ENCODE data around the gene RAB3IL1.

The RAB3IL1 gene

DNA sequence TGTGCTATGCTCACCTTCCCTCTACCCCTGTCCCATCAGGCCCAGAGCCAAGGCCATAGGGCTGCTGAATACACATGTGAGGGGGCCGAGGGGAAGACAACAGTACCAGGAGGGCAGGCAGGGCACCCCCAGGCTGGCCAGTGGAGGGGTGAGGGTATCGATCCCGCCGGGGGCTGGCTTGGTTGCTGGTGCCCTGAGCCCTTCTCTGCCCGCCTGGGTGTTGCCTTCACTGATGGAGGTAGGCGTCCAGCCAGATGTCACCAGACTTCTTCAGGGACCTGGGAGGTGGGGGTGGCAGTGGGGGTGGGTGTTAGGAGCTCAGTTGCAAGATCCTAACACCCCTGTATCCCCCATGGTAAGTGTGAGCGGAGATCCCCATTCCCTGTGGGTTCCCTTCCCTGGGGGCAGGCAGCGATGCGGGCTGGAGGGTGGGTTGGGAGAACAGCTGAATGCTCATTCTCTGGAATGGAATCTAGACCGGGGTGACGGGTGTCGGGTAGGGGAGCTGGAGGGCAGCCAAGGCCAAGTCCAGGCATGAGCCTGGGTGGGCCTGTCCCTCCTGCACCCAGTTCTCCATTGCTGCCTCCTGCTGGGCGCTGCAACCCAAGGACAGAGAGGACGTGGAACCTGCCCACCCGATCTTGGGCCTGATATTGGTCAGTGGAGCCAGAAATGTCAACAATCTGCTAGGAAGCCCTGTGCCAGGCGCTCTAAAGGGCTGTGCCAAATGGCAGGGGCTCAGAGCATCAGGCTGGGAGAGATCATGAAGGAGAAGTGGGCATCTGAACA, 43.6 kb downstream of the RAB3IL1 start:
- H3K4me2 ChIP-seq (ENCODE audit: low read length, poor library complexity, severe bottlenecking), result no peak overlapping the region
- no peak overlapping the region for H2BK15ac ChIP-seq (ENCODE audit: low read depth, poor library complexity, severe bottlenecking)
- no peak overlapping the region for H2BK120ac ChIP-seq (ENCODE audit: low read depth, low read length)
- no peaks in the 10 kb centered on the region for H3K79me1 ChIP-seq (replicated peaks; ENCODE audit: low read length, poor library complexity, severe bottlenecking)
- no peak overlapping the region for H3K27ac ChIP-seq (ENCODE audit: low read length, poor library complexity, severe bottlenecking)
- no peak for DNase-seq
- no peaks in the 10 kb centered on the region for H3K27me3 ChIP-seq (ENCODE audit: control insufficient read depth in 1 of 2, insufficient read depth in 1 of 2, low read length in 2 of 2)
- H3K9me3 ChIP-seq (ENCODE audit: control insufficient read depth, low read length), result no peaks in the 10 kb centered on the region
- no peak overlapping the region for H3K9ac ChIP-seq (ENCODE audit: low read length)
- no peak overlapping the region for H3K23ac ChIP-seq (ENCODE audit: low read length in 2 of 2)
- H4K8ac ChIP-seq (ENCODE audit: low read length), result no peak overlapping the region
- no peak overlapping the region for H2AFZ ChIP-seq (ENCODE audit: low read depth, low read length)
- H3K4ac ChIP-seq (ENCODE audit: low read depth in 1 of 2, low read length in 2 of 2), result no peak overlapping the region
- no peak overlapping the region for H2AK5ac ChIP-seq (ENCODE audit: low read length, severe bottlenecking)
- WGBS, result 93% methylated on average over 16 of the region's 16 CpGs
- no peak overlapping the region for H3K14ac ChIP-seq (ENCODE audit: low read length in 2 of 2)
- no peak overlapping the region for H3K18ac ChIP-seq (ENCODE audit: low read depth in 1 of 2, low read length in 2 of 2)
- H3K4me1 ChIP-seq (ENCODE audit: control insufficient read depth, insufficient read depth, low read depth, low read length), result peaks cover 10% of the 10 kb centered on the region
- no peak overlapping the region for H4K91ac ChIP-seq (ENCODE audit: low read length)
- H2BK5ac ChIP-seq (ENCODE audit: low read depth, low read length, poor library complexity, severe bottlenecking), result no peak overlapping the region
- H3K4me3 ChIP-seq (ENCODE audit: insufficient read depth in 1 of 2, low read depth in 1 of 2, low read length in 2 of 2), result no peak overlapping the region
- H3K36me3 ChIP-seq (ENCODE audit: control insufficient read depth in 1 of 2, insufficient read depth in 2 of 2, low read depth in 1 of 2, low read length in 2 of 2), result peaks cover 18 to 38% of the 10 kb centered on the region in 2 experiments
- H2BK12ac ChIP-seq (ENCODE audit: low read length in 2 of 2), result no peak overlapping the region

DNA sequence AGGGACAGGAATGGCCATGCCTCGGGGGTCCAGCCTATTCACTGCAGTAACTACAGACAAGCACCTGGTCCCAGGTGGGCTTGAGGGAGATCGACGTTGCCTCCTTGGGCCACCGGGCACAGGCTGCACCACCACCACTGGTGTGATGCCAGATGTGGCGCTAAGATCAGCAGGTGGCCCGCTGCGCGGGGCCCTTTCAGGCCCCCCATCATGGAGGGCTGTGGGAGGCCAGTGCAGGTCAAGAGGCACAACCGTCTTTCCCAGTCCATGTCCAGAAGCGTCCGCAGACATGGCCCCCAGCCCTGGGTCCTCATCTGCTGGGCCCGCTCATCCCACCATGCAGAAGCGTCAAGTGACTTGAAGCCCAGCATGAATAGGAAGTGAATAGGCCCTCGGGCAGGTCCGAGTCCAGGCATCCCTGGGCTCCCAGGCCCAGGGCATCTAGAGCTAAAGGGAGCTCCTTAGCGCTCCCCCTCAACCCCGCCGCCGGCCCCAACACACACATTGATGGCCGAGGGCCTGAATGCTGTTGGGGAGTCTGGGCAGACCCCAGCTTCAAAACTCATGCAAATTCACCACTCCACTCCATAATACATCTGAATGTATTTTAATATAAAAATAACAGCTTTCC, 44.3 kb downstream of the RAB3IL1 start:
- Histone ChIP-seq H3K27me3 (ENCODE audit: control insufficient read depth in 1 of 2, insufficient read depth in 1 of 2, low read length in 2 of 2) (no peaks in the 10 kb centered on the region), H3K9ac (ENCODE audit: low read length) (no peak overlapping the region), H2AK5ac (ENCODE audit: low read length, severe bottlenecking) (no peak overlapping the region), H3K27ac (ENCODE audit: low read length, poor library complexity, severe bottlenecking) (no peak overlapping the region), H2BK15ac (ENCODE audit: low read depth, poor library complexity, severe bottlenecking) (no peak overlapping the region), H2AFZ (ENCODE audit: low read depth, low read length) (no peak overlapping the region), H3K4me1 (ENCODE audit: control insufficient read depth, insufficient read depth, low read depth, low read length) (peaks cover 10% of the 10 kb centered on the region), H3K36me3 (ENCODE audit: control insufficient read depth in 1 of 2, insufficient read depth in 2 of 2, low read depth in 1 of 2, low read length in 2 of 2) (peaks cover 12 to 30% of the 10 kb centered on the region in 2 experiments), H2BK12ac (ENCODE audit: low read length in 2 of 2) (no peak overlapping the region), H4K8ac (ENCODE audit: low read length) (no peak overlapping the region), H4K91ac (ENCODE audit: low read length) (no peak overlapping the region), H2BK120ac (ENCODE audit: low read depth, low read length) (no peak overlapping the region), H3K18ac (ENCODE audit: low read depth in 1 of 2, low read length in 2 of 2) (no peak overlapping the region), H3K4me2 (ENCODE audit: low read length, poor library complexity, severe bottlenecking) (no peak overlapping the region), H3K79me1 (replicated peaks; ENCODE audit: low read length, poor library complexity, severe bottlenecking) (no peaks in the 10 kb centered on the region), H3K23ac (ENCODE audit: low read length in 2 of 2) (no peak overlapping the region), H3K14ac (ENCODE audit: low read length in 2 of 2) (no peak overlapping the region), H3K4me3 (ENCODE audit: insufficient read depth in 1 of 2, low read depth in 1 of 2, low read length in 2 of 2) (no peak overlapping the region), H2BK5ac (ENCODE audit: low read depth, low read length, poor library complexity, severe bottlenecking) (no peak overlapping the region), H3K9me3 (ENCODE audit: control insufficient read depth, low read length) (no peaks in the 10 kb centered on the region), H3K4ac (ENCODE audit: low read depth in 1 of 2, low read length in 2 of 2) (no peak overlapping the region)
- DNase-seq, result no peak
- 94% methylated on average over 18 of the region's 20 CpGs for WGBS

DNA sequence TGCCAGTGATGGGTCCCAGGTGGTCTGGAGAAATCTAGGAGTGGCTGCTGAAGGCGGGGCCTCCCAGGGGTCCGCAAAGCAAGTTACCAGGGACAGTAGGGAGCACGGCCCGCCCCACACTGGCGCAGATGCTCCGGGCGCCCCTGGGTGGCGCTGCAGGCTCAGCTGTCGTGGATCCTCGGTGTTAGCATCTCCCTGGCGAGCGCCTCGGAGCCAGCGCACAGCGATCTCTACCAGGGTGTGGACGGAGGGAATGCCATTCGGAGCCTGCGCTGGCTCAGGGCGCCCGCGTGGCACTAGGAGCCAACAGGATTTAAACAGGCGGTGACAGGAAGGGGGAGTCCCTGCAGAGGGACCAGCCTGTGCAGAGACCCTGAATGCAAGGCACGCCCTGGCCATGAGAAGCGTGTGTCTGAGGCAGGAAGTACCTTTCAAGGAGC, 46.2 kb downstream of the RAB3IL1 start:
- Histone ChIP-seq H2BK120ac (ENCODE audit: low read depth, low read length) (peak overlapping the region; percentile 27), H3K79me1 (replicated peaks; ENCODE audit: low read length, poor library complexity, severe bottlenecking) (no peaks in the 10 kb centered on the region), H2AFZ (ENCODE audit: low read depth, low read length) (peak overlapping the region; percentile 33), H3K18ac (ENCODE audit: low read depth in 1 of 2, low read length in 2 of 2) (peak overlapping the region; percentile 16 to 57), H2AK5ac (ENCODE audit: low read length, severe bottlenecking) (no peak overlapping the region), H3K14ac (ENCODE audit: low read length in 2 of 2) (no peak overlapping the region), H2BK5ac (ENCODE audit: low read depth, low read length, poor library complexity, severe bottlenecking) (no peak overlapping the region), H4K91ac (ENCODE audit: low read length) (no peak overlapping the region), H3K4me3 (ENCODE audit: insufficient read depth in 1 of 2, low read depth in 1 of 2, low read length in 2 of 2) (peak overlapping the region in 1 of 2 experiments; percentile 62), H3K4ac (ENCODE audit: low read depth in 1 of 2, low read length in 2 of 2) (peak overlapping the region; percentile 9 to 13), H3K4me1 (ENCODE audit: control insufficient read depth, insufficient read depth, low read depth, low read length) (peaks cover 9% of the 10 kb centered on the region), H3K9ac (ENCODE audit: low read length) (peak overlapping the region; percentile 71), H3K9me3 (ENCODE audit: control insufficient read depth, low read length) (no peaks in the 10 kb centered on the region), H3K23ac (ENCODE audit: low read length in 2 of 2) (no peak overlapping the region), H4K8ac (ENCODE audit: low read length) (peak overlapping the region; percentile 59), H3K4me2 (ENCODE audit: low read length, poor library complexity, severe bottlenecking) (peak overlapping the region; percentile 13), H2BK15ac (ENCODE audit: low read depth, poor library complexity, severe bottlenecking) (no peak overlapping the region), H3K27ac (ENCODE audit: low read length, poor library complexity, severe bottlenecking) (no peak overlapping the region), H2BK12ac (ENCODE audit: low read length in 2 of 2) (no peak overlapping the region), H3K36me3 (ENCODE audit: control insufficient read depth in 1 of 2, insufficient read depth in 2 of 2, low read depth in 1 of 2, low read length in 2 of 2) (peaks cover 9 to 21% of the 10 kb centered on the region in 2 experiments), H3K27me3 (ENCODE audit: control insufficient read depth in 1 of 2, insufficient read depth in 1 of 2, low read length in 2 of 2) (no peaks in the 10 kb centered on the region)
- peak; percentile 83 for DNase-seq
- 2% methylated on average over 24 of the region's 24 CpGs for WGBS

DNA sequence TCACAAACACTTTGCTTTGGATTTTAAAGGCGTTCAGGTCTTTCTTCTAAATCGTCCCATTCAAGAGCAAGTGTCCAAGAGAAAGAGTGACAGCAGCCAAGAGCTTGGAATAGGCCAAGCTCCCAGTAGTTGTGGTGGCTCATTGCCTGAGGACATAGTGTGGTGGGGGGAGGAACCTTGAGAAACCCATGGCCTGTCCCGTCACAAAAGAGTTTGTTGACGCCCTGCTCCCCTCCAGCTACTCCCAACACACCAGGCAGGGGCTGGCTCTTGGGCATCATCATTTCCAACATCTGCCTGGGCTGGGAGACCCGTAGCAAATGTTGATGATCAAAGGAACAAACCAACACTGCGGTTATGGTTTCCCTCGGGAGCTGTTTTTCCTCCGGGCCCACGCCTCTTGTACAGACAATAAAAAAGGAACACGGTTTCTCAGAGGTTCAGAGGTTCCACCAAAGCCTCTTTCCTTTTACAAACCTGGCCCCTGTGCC, 46.8 kb downstream of the RAB3IL1 start:
- H3K4me1 ChIP-seq (ENCODE audit: control insufficient read depth, insufficient read depth, low read depth, low read length), result peaks cover 7% of the 10 kb centered on the region
- H2BK15ac ChIP-seq (ENCODE audit: low read depth, poor library complexity, severe bottlenecking), result no peak overlapping the region
- H2BK120ac ChIP-seq (ENCODE audit: low read depth, low read length), result peak overlapping the region; percentile 27
- no peak overlapping the region for H3K14ac ChIP-seq (ENCODE audit: low read length in 2 of 2)
- H2BK12ac ChIP-seq (ENCODE audit: low read length in 2 of 2), result no peak overlapping the region
- no peaks in the 10 kb centered on the region for H3K9me3 ChIP-seq (ENCODE audit: control insufficient read depth, low read length)
- H2AFZ ChIP-seq (ENCODE audit: low read depth, low read length), result no peak overlapping the region
- H3K4me3 ChIP-seq (ENCODE audit: insufficient read depth in 1 of 2, low read depth in 1 of 2, low read length in 2 of 2), result peak overlapping the region in 1 of 2 experiments; percentile 62
- peak overlapping the region; percentile 59 for H4K8ac ChIP-seq (ENCODE audit: low read length)
- H3K23ac ChIP-seq (ENCODE audit: low read length in 2 of 2), result no peak overlapping the region
- H3K4ac ChIP-seq (ENCODE audit: low read depth in 1 of 2, low read length in 2 of 2), result no peak overlapping the region
- peaks cover 10 to 21% of the 10 kb centered on the region in 2 experiments for H3K36me3 ChIP-seq (ENCODE audit: control insufficient read depth in 1 of 2, insufficient read depth in 2 of 2, low read depth in 1 of 2, low read length in 2 of 2)
- H3K18ac ChIP-seq (ENCODE audit: low read depth in 1 of 2, low read length in 2 of 2), result peak overlapping the region in 1 of 2 experiments; percentile 57
- H3K79me1 ChIP-seq (replicated peaks; ENCODE audit: low read length, poor library complexity, severe bottlenecking), result no peaks in the 10 kb centered on the region
- DNase-seq, result peak; percentile 68
- no peak overlapping the region for H2BK5ac ChIP-seq (ENCODE audit: low read depth, low read length, poor library complexity, severe bottlenecking)
- H4K91ac ChIP-seq (ENCODE audit: low read length), result no peak overlapping the region
- no peaks in the 10 kb centered on the region for H3K27me3 ChIP-seq (ENCODE audit: control insufficient read depth in 1 of 2, insufficient read depth in 1 of 2, low read length in 2 of 2)
- H3K4me2 ChIP-seq (ENCODE audit: low read length, poor library complexity, severe bottlenecking), result no peak overlapping the region
- no peak overlapping the region for H2AK5ac ChIP-seq (ENCODE audit: low read length, severe bottlenecking)
- 56% methylated on average over 10 of the region's 10 CpGs for WGBS
- no peak overlapping the region for H3K27ac ChIP-seq (ENCODE audit: low read length, poor library complexity, severe bottlenecking)
- H3K9ac ChIP-seq (ENCODE audit: low read length), result peak overlapping the region; percentile 71

All from mesenchymal stem cell (in vitro differentiated cells and primary cell).